DOHH2 (cell line): Measurements from ENCODE around the gene PAIP2.

ENCODE experiments used
- H3F3A ChIP-seq: fragments of 200-600 bp; sonication (generic), shearing (Covaris generic); 2 replicates; pipeline ENCODE4 v1.6.0; 2016; ENCODE audit warnings: antibody characterized with exemption, mild to moderate bottlenecking; ENCODE audit not compliant: control insufficient read depth, insufficient read depth
- H3K27ac ChIP-seq: fragments of 200-600 bp; sonication (generic); 2 replicates; pipeline ENCODE4 v1.5.1; 2014; ENCODE audit warnings: low read depth, mild to moderate bottlenecking, low read length, moderate library complexity
- H3K27me3 ChIP-seq: fragments of 200-600 bp; sonication (generic); 2 replicates; pipeline ENCODE4 v1.6.1; 2014; ENCODE audit warnings: mild to moderate bottlenecking, low read length, mixed read lengths; ENCODE audit not compliant: control insufficient read depth
- H3K36me3 ChIP-seq: fragments of 200-600 bp; sonication (generic); 2 replicates; pipeline ENCODE4 v1.6.1; 2014; ENCODE audit warnings: mild to moderate bottlenecking, low read length, moderate library complexity, mixed read lengths; ENCODE audit not compliant: control insufficient read depth
- H3K4me1 ChIP-seq: fragments of 200-600 bp; sonication (generic); 2 replicates; pipeline ENCODE4 v1.6.1; 2014; ENCODE audit warnings: mild to moderate bottlenecking, low read length, mixed read lengths; ENCODE audit not compliant: control insufficient read depth
- H3K4me2 ChIP-seq: fragments of 200-600 bp; sonication (generic); 2 replicates; pipeline ENCODE4 v1.6.0; 2014; ENCODE audit warnings: mild to moderate bottlenecking, low read length, moderate library complexity
- H3K4me3 ChIP-seq: fragments of 200-600 bp; sonication (generic); 2 replicates; pipeline ENCODE4 v1.5.1; 2014; ENCODE audit warnings: mild to moderate bottlenecking, low read length, mixed read lengths
- H3K79me2 ChIP-seq: fragments of 200-600 bp; sonication (generic); 2 replicates; pipeline ENCODE4 v1.6.1; 2014; ENCODE audit warnings: mild to moderate bottlenecking, low read length, mixed read lengths; ENCODE audit not compliant: control insufficient read depth
- H3K9me2 ChIP-seq: fragments of 200-600 bp; sonication (generic); replicated peaks from 2 replicates; pipeline ENCODE4 v1.6.1; 2014; ENCODE audit warnings: mild to moderate bottlenecking, low read length, mixed read lengths; ENCODE audit not compliant: control insufficient read depth
- H3K9me3 ChIP-seq: fragments of 200-600 bp; sonication (generic); 2 replicates; pipeline ENCODE4 v1.6.1; 2014; ENCODE audit warnings: antibody characterized with exemption, low read length, mixed read lengths; ENCODE audit not compliant: control insufficient read depth, insufficient read depth
- H4K20me1 ChIP-seq: fragments of 200-600 bp; sonication (generic); 2 replicates; pipeline ENCODE4 v1.6.0; 2014; ENCODE audit warnings: low read depth, mild to moderate bottlenecking, antibody characterized with exemption, low read length, moderate library complexity; ENCODE audit not compliant: control insufficient read depth, insufficient read depth
- CTCF ChIP-seq: fragments of 200-600 bp; sonication (generic); IDR thresholded peaks from one replicate; pipeline ENCODE4 v1.5.1; 2014; ENCODE audit warnings: antibody characterized with exemption, mild to moderate bottlenecking, low read depth, low read length; ENCODE audit not compliant: poor library complexity, severe bottlenecking
- EZH2phosphoT487 ChIP-seq: fragments of 200-600 bp; sonication (generic); IDR thresholded peaks from 2 replicates; pipeline ENCODE4 v1.6.1; 2017; ENCODE audit warnings: borderline replicate concordance, mild to moderate bottlenecking, antibody characterized with exemption, low read length, moderate library complexity, mixed read lengths

PAIP2 gene

GRCh38 chr5:139358064-139358463 lies 16.4 kb downstream of the PAIP2 start:
- peaks cover 53% of the 10 kb centered on the region for H3K36me3 ChIP-seq
- peaks cover 98% of the 10 kb centered on the region for H3K79me2 ChIP-seq
- TF ChIP-seq EZH2phosphoT487, result no peak
- TF ChIP-seq CTCF, result no peak
- H3K27me3 ChIP-seq, result no peaks in the 10 kb centered on the region
- no peak overlapping the region for H3K4me2 ChIP-seq
- H3K4me3 ChIP-seq, result no peak overlapping the region
- H4K20me1 ChIP-seq, result peaks cover 12% of the 10 kb centered on the region; the same call in 1 of the 2 replicates
- H3K9me3 ChIP-seq, result no peaks in the 10 kb centered on the region
- no peak overlapping the region for H3K27ac ChIP-seq
- no peaks in the 10 kb centered on the region for H3F3A ChIP-seq
- no peaks in the 10 kb centered on the region for H3K4me1 ChIP-seq
- no peaks in the 10 kb centered on the region for H3K9me2 ChIP-seq

GRCh38 chr5:139360384-139360783 lies 18.7 kb downstream of the PAIP2 start:
- no peak overlapping the region for H3K4me3 ChIP-seq
- peaks cover 85% of the 10 kb centered on the region for H3K79me2 ChIP-seq
- H3K4me2 ChIP-seq, result no peak overlapping the region
- H3K9me3 ChIP-seq, result no peaks in the 10 kb centered on the region
- H3F3A ChIP-seq, result no peaks in the 10 kb centered on the region
- no peak overlapping the region for H3K27ac ChIP-seq
- no peaks in the 10 kb centered on the region for H3K4me1 ChIP-seq
- no peaks in the 10 kb centered on the region for H3K27me3 ChIP-seq
- no peaks in the 10 kb centered on the region for H3K9me2 ChIP-seq
- peaks cover 60% of the 10 kb centered on the region for H3K36me3 ChIP-seq
- H4K20me1 ChIP-seq, result peaks cover 10% of the 10 kb centered on the region; the same call in 1 of the 2 replicates
- TF ChIP-seq EZH2phosphoT487 (no peak), CTCF (no peak)

GRCh38 chr5:139361835-139362429 lies 20.3 kb downstream of the PAIP2 start:
- no peaks in the 10 kb centered on the region for H3K9me3 ChIP-seq
- H3K4me3 ChIP-seq, result no peak overlapping the region
- peaks cover 9% of the 10 kb centered on the region; the same call in 1 of the 2 replicates for H4K20me1 ChIP-seq
- H3K27ac ChIP-seq, result no peak overlapping the region
- H3K27me3 ChIP-seq, result no peaks in the 10 kb centered on the region
- no peaks in the 10 kb centered on the region for H3K4me1 ChIP-seq
- peaks cover 5% of the 10 kb centered on the region; the same call in 1 of the 2 replicates for H3F3A ChIP-seq
- peaks cover 70% of the 10 kb centered on the region for H3K79me2 ChIP-seq
- no peak overlapping the region for H3K4me2 ChIP-seq
- TF ChIP-seq EZH2phosphoT487 (no peak), CTCF (no peak)
- peaks cover 73% of the 10 kb centered on the region for H3K36me3 ChIP-seq
- H3K9me2 ChIP-seq, result no peaks in the 10 kb centered on the region
